Subcutaneous abdominal adipose tissue (tissue), 5 donors: ENCODE measurements around the gene UBE3C.

ENCODE experiments used
- H3K27ac ChIP-seq: one replicate; pipeline ENCODE4 v1.7.0; 2013; ENCODE audit warnings: low read depth, mild to moderate bottlenecking, inconsistent platforms, low read length, moderate library complexity
- H3K27me3 ChIP-seq, 5 donors: one replicate each; pipeline ENCODE4 v1.7.0; 2013; ENCODE audit warnings: low read length in 5 of 5, inconsistent platforms in 1 of 5; ENCODE audit not compliant: control insufficient read depth in 5 of 5, insufficient read depth in 4 of 5
- H3K36me3 ChIP-seq, 5 donors: one replicate each; pipeline ENCODE4 v1.7.0; 2013; ENCODE audit warnings: low read length in 5 of 5; ENCODE audit not compliant: control insufficient read depth in 5 of 5, insufficient read depth in 5 of 5
- H3K4me1 ChIP-seq, 5 donors: one replicate each; pipeline ENCODE4 v1.7.0; 2013; ENCODE audit warnings: low read length in 5 of 5, mild to moderate bottlenecking in 3 of 5, moderate library complexity in 1 of 5; ENCODE audit not compliant: control insufficient read depth in 5 of 5, insufficient read depth in 5 of 5
- H3K4me3 ChIP-seq, 5 donors: one replicate each; pipeline ENCODE4 v1.7.0; 2013; ENCODE audit warnings: low read length in 5 of 5, low read depth in 1 of 5
- H3K9ac ChIP-seq, 5 donors: one replicate each; pipeline ENCODE4 v1.7.0; 2013; ENCODE audit warnings: low read length in 5 of 5, mild to moderate bottlenecking in 4 of 5, moderate library complexity in 3 of 5
- H3K9me3 ChIP-seq, 5 donors: one replicate each; pipeline ENCODE4 v1.7.0; 2013; ENCODE audit warnings: low read length in 5 of 5; ENCODE audit not compliant: control insufficient read depth in 5 of 5
- donor health status: healthy.
- donor health status: healthy.
- donor health status: healthy.
- donor health status: healthy.
- donor health status: healthy.

The UBE3C gene

GRCh38 chr7:157193274-157193673, 54.5 kb downstream of the UBE3C start:
- Histone ChIP-seq H3K27ac (no peak overlapping the region), H3K9ac (no peak overlapping the region), H3K4me3 (no peak overlapping the region), H3K27me3 (no peaks in the 10 kb centered on the region), H3K4me1 (peaks cover 0 to 11% (median 0%) of the 10 kb centered on the region in 5 donors), H3K36me3 (peaks cover 26 to 58% (median 47%) of the 10 kb centered on the region in 5 donors), H3K9me3 (no peaks in the 10 kb centered on the region)

GRCh38 chr7:157194948-157195347, 56.2 kb downstream of the UBE3C start:
- Histone ChIP-seq H3K9ac (no peak overlapping the region), H3K4me1 (peaks cover 0 to 11% (median 0%) of the 10 kb centered on the region in 5 donors), H3K4me3 (no peak overlapping the region), H3K36me3 (peaks cover 23 to 45% (median 35%) of the 10 kb centered on the region in 5 donors), H3K27me3 (no peaks in the 10 kb centered on the region), H3K27ac (no peak overlapping the region), H3K9me3 (no peaks in the 10 kb centered on the region)

GRCh38 chr7:157195868-157196267, 57.1 kb downstream of the UBE3C start:
- Histone ChIP-seq H3K9ac (no peak overlapping the region), H3K4me1 (peaks cover 0 to 11% (median 0%) of the 10 kb centered on the region in 5 donors), H3K36me3 (peaks cover 19 to 36% (median 26%) of the 10 kb centered on the region in 5 donors), H3K27me3 (no peaks in the 10 kb centered on the region), H3K4me3 (no peak overlapping the region), H3K9me3 (no peaks in the 10 kb centered on the region), H3K27ac (no peak overlapping the region)

GRCh38 chr7:157204134-157204533, 65.4 kb downstream of the UBE3C start:
- Histone ChIP-seq H3K27me3 (no peaks in the 10 kb centered on the region), H3K36me3 (peaks cover 14 to 40% (median 31%) of the 10 kb centered on the region in 5 donors), H3K9me3 (no peaks in the 10 kb centered on the region), H3K4me3 (no peak overlapping the region), H3K4me1 (peaks cover 0 to 13% (median 9%) of the 10 kb centered on the region in 5 donors), H3K9ac (no peak overlapping the region), H3K27ac (no peak overlapping the region)

GRCh38 chr7:157205438-157205837, 66.7 kb downstream of the UBE3C start:
- Histone ChIP-seq H3K4me3 (no peak overlapping the region), H3K36me3 (peaks cover 17 to 43% (median 33%) of the 10 kb centered on the region in 5 donors), H3K27me3 (no peaks in the 10 kb centered on the region), H3K9me3 (no peaks in the 10 kb centered on the region), H3K27ac (no peak overlapping the region), H3K9ac (no peak overlapping the region), H3K4me1 (peaks cover 0 to 13% (median 9%) of the 10 kb centered on the region in 5 donors)

GRCh38 chr7:157208571-157209413, 70.1 kb downstream of the UBE3C start:
- H3K27ac ChIP-seq, result no peak overlapping the region

GRCh38 chr7:157210682-157211081, 72.0 kb downstream of the UBE3C start:
- H3K4me1 ChIP-seq, result no peaks in the 10 kb centered on the region
- peaks cover 20 to 39% (median 30%) of the 10 kb centered on the region in 5 donors for H3K36me3 ChIP-seq
- H3K4me3 ChIP-seq, result no peak overlapping the region
- no peaks in the 10 kb centered on the region for H3K27me3 ChIP-seq
- H3K27ac ChIP-seq, result no peak overlapping the region
- no peaks in the 10 kb centered on the region for H3K9me3 ChIP-seq
- no peak overlapping the region for H3K9ac ChIP-seq

More at GRCh38 chr7:157208571-157209413, 70.1 kb downstream of the UBE3C start:
- peaks cover 19 to 55% (median 38%) of the 10 kb centered on the region in 5 donors for H3K36me3 ChIP-seq
- H3K27me3 ChIP-seq, result no peaks in the 10 kb centered on the region
- H3K9me3 ChIP-seq, result no peaks in the 10 kb centered on the region
- H3K4me3 ChIP-seq, result no peak overlapping the region
- peaks cover 0 to 10% (median 8%) of the 10 kb centered on the region in 5 donors for H3K4me1 ChIP-seq
- H3K9ac ChIP-seq, result no peak overlapping the region

- no peak overlapping the region for H3K27ac ChIP-seq
- H3K9ac ChIP-seq, result no peak overlapping the region
- peaks cover 18 to 42% (median 28%) of the 10 kb centered on the region in 5 donors for H3K36me3 ChIP-seq
Observed at GRCh38 chr7:157211690-157212089, 73.0 kb downstream of the UBE3C start.

GRCh38 chr7:157219154-157219553, 80.4 kb downstream of the UBE3C start:
- Histone ChIP-seq H3K4me3 (no peak overlapping the region), H3K9ac (no peak overlapping the region), H3K4me1 (no peaks in the 10 kb centered on the region), H3K9me3 (no peaks in the 10 kb centered on the region), H3K27ac (no peak overlapping the region), H3K27me3 (no peaks in the 10 kb centered on the region), H3K36me3 (peaks cover 0 to 71% (median 47%) of the 10 kb centered on the region in 5 donors)

More at GRCh38 chr7:157211690-157212089, 73.0 kb downstream of the UBE3C start:
- Histone ChIP-seq H3K9me3 (no peaks in the 10 kb centered on the region), H3K4me1 (no peaks in the 10 kb centered on the region), H3K27me3 (no peaks in the 10 kb centered on the region), H3K4me3 (no peak overlapping the region)

- H3K9ac ChIP-seq, result no peak overlapping the region
- H3K36me3 ChIP-seq, result peaks cover 3 to 71% (median 50%) of the 10 kb centered on the region in 5 donors
- no peaks in the 10 kb centered on the region for H3K4me1 ChIP-seq
- no peaks in the 10 kb centered on the region for H3K9me3 ChIP-seq
- H3K27me3 ChIP-seq, result no peaks in the 10 kb centered on the region
- no peak overlapping the region for H3K4me3 ChIP-seq
- no peak overlapping the region for H3K27ac ChIP-seq
Observed at GRCh38 chr7:157220916-157221569, 82.3 kb downstream of the UBE3C start.
